Stimulated activated memory B cell treated with anti-CD40 and anti-IgM and Interleukin-4, amounts not matched to agents 10 μg/mL and 1 μg/mL and 100 μg/mL, for 72 hours (primary cell): ENCODE data around the gene TFDP1.

Source experiments
- ATAC-seq: fragments of 150-1000 bp; cut with Tn5 transposase; 2 replicates; pipeline ENCODE4 v1.10.0; 2021
- H3K27ac Mint-ChIP-seq: one replicate; pipeline ENCODE4 v1.8.0; 2022; ENCODE audit warnings: mild to moderate bottlenecking, mixed read lengths
- H3K27me3 Mint-ChIP-seq: one replicate; pipeline ENCODE4 v1.8.0; 2022; ENCODE audit warnings: mixed read lengths
- H3K36me3 Mint-ChIP-seq: one replicate; pipeline ENCODE4 v1.8.0; 2022; ENCODE audit warnings: mixed read lengths
- H3K4me1 Mint-ChIP-seq: one replicate; pipeline ENCODE4 v1.8.0; 2022; ENCODE audit warnings: mixed read lengths
- H3K4me3 Mint-ChIP-seq: one replicate; pipeline ENCODE4 v1.8.0; 2022; ENCODE audit warnings: mild to moderate bottlenecking, moderate library complexity, mixed read lengths
- H3K9me3 Mint-ChIP-seq: one replicate; pipeline ENCODE4 v1.8.0; 2022; ENCODE audit warnings: mixed read lengths

Gene TFDP1

GRCh38 chr13:113646921-113647340 lies 62.4 kb downstream of the TFDP1 start:
- Mint-ChIP-seq H3K4me3 (no peak overlapping the region), H3K27ac (no peak overlapping the region), H3K36me3 (peaks cover 34% of the 10 kb centered on the region), H3K9me3 (no peaks in the 10 kb centered on the region), H3K4me1 (peaks cover 23% of the 10 kb centered on the region), H3K27me3 (no peaks in the 10 kb centered on the region)
- ATAC-seq: no peak

GRCh38 chr13:113647351-113648215 lies 63.0 kb downstream of the TFDP1 start:
- H3K4me1 Mint-ChIP-seq: peaks cover 19% of the 10 kb centered on the region
- no peak for ATAC-seq
- H3K27me3 Mint-ChIP-seq: no peaks in the 10 kb centered on the region
- H3K27ac Mint-ChIP-seq: no peak overlapping the region
- H3K36me3 Mint-ChIP-seq: peaks cover 27% of the 10 kb centered on the region
- no peaks in the 10 kb centered on the region for H3K9me3 Mint-ChIP-seq
- no peak overlapping the region for H3K4me3 Mint-ChIP-seq

- Mint-ChIP-seq H3K36me3 (peaks cover 24% of the 10 kb centered on the region), H3K4me3 (no peak overlapping the region), H3K9me3 (no peaks in the 10 kb centered on the region), H3K27me3 (no peaks in the 10 kb centered on the region), H3K27ac (no peak overlapping the region), H3K4me1 (peaks cover 13% of the 10 kb centered on the region)
- no peak for ATAC-seq
These were observed 63.7 kb downstream of the TFDP1 start for GRCh38 chr13:113648216-113648610.

GRCh38 chr13:113649212-113649611 lies 64.7 kb downstream of the TFDP1 start:
- ATAC-seq: no peak
- no peak overlapping the region for H3K27ac Mint-ChIP-seq
- peaks cover 10% of the 10 kb centered on the region for H3K4me1 Mint-ChIP-seq
- H3K9me3 Mint-ChIP-seq: no peaks in the 10 kb centered on the region
- H3K27me3 Mint-ChIP-seq: no peaks in the 10 kb centered on the region
- H3K36me3 Mint-ChIP-seq: peaks cover 24% of the 10 kb centered on the region
- H3K4me3 Mint-ChIP-seq: no peak overlapping the region

GRCh38 chr13:113650275-113650674 lies 65.7 kb downstream of the TFDP1 start:
- no peak overlapping the region for H3K27ac Mint-ChIP-seq
- no peak overlapping the region for H3K4me3 Mint-ChIP-seq
- H3K9me3 Mint-ChIP-seq: no peaks in the 10 kb centered on the region
- no peak for ATAC-seq
- H3K4me1 Mint-ChIP-seq: peaks cover 10% of the 10 kb centered on the region
- H3K27me3 Mint-ChIP-seq: no peaks in the 10 kb centered on the region
- peaks cover 24% of the 10 kb centered on the region for H3K36me3 Mint-ChIP-seq

- H3K4me1 Mint-ChIP-seq: peaks cover 10% of the 10 kb centered on the region
- ATAC-seq: no peak
- H3K36me3 Mint-ChIP-seq: peaks cover 24% of the 10 kb centered on the region
- no peak overlapping the region for H3K27ac Mint-ChIP-seq
- no peaks in the 10 kb centered on the region for H3K27me3 Mint-ChIP-seq
- no peak overlapping the region for H3K4me3 Mint-ChIP-seq
- H3K9me3 Mint-ChIP-seq: no peaks in the 10 kb centered on the region
These were observed 66.2 kb downstream of the TFDP1 start for GRCh38 chr13:113650731-113651148.

- Mint-ChIP-seq H3K27me3 (no peaks in the 10 kb centered on the region), H3K27ac (no peak overlapping the region), H3K36me3 (peaks cover 18% of the 10 kb centered on the region), H3K4me3 (no peak overlapping the region), H3K4me1 (peaks cover 4% of the 10 kb centered on the region), H3K9me3 (no peaks in the 10 kb centered on the region)
- no peak for ATAC-seq
These were observed 67.2 kb downstream of the TFDP1 start for GRCh38 chr13:113651511-113652403.

- Mint-ChIP-seq H3K27me3 (peaks cover under 1% of the 10 kb centered on the region), H3K36me3 (peaks cover 16% of the 10 kb centered on the region), H3K9me3 (no peaks in the 10 kb centered on the region), H3K27ac (no peak overlapping the region), H3K4me1 (no peaks in the 10 kb centered on the region), H3K4me3 (no peak overlapping the region)
- ATAC-seq: peak; percentile 45
These were observed 68.1 kb downstream of the TFDP1 start for GRCh38 chr13:113652404-113653263.

GRCh38 chr13:113653264-113654174 lies 69.0 kb downstream of the TFDP1 start:
- H3K4me1 Mint-ChIP-seq: no peaks in the 10 kb centered on the region
- H3K9me3 Mint-ChIP-seq: no peaks in the 10 kb centered on the region
- H3K36me3 Mint-ChIP-seq: peaks cover 7% of the 10 kb centered on the region
- no peak for ATAC-seq
- no peak overlapping the region for H3K4me3 Mint-ChIP-seq
- peaks cover 9% of the 10 kb centered on the region for H3K27me3 Mint-ChIP-seq
- H3K27ac Mint-ChIP-seq: no peak overlapping the region

- no peaks in the 10 kb centered on the region for H3K4me1 Mint-ChIP-seq
- H3K36me3 Mint-ChIP-seq: peaks cover 6% of the 10 kb centered on the region
- no peak overlapping the region for H3K4me3 Mint-ChIP-seq
- H3K27ac Mint-ChIP-seq: no peak overlapping the region
- no peak for ATAC-seq
- no peaks in the 10 kb centered on the region for H3K9me3 Mint-ChIP-seq
- peaks cover 9% of the 10 kb centered on the region for H3K27me3 Mint-ChIP-seq
These were observed 69.6 kb downstream of the TFDP1 start for GRCh38 chr13:113654175-113654560.

- H3K4me3 Mint-ChIP-seq: no peak overlapping the region
- H3K9me3 Mint-ChIP-seq: no peaks in the 10 kb centered on the region
- H3K27me3 Mint-ChIP-seq: peaks cover 9% of the 10 kb centered on the region
- peaks cover 5% of the 10 kb centered on the region for H3K36me3 Mint-ChIP-seq
- ATAC-seq: no peak
- no peak overlapping the region for H3K27ac Mint-ChIP-seq
- no peaks in the 10 kb centered on the region for H3K4me1 Mint-ChIP-seq
These were observed 70.2 kb downstream of the TFDP1 start for GRCh38 chr13:113654591-113655345.

GRCh38 chr13:113655346-113656002 lies 70.9 kb downstream of the TFDP1 start:
- Mint-ChIP-seq H3K27me3 (peaks cover 9% of the 10 kb centered on the region), H3K4me1 (no peaks in the 10 kb centered on the region), H3K27ac (no peak overlapping the region), H3K4me3 (no peak overlapping the region), H3K9me3 (no peaks in the 10 kb centered on the region), H3K36me3 (peaks cover under 1% of the 10 kb centered on the region)
- ATAC-seq: no peak

GRCh38 chr13:113656003-113656588 lies 71.5 kb downstream of the TFDP1 start:
- peaks cover 7% of the 10 kb centered on the region for H3K36me3 Mint-ChIP-seq
- H3K4me1 Mint-ChIP-seq: no peaks in the 10 kb centered on the region
- H3K27ac Mint-ChIP-seq: no peak overlapping the region
- no peak for ATAC-seq
- H3K9me3 Mint-ChIP-seq: peaks cover 3% of the 10 kb centered on the region
- H3K4me3 Mint-ChIP-seq: no peak overlapping the region
- peaks cover 13% of the 10 kb centered on the region for H3K27me3 Mint-ChIP-seq
